Epithelial cell of esophagus (primary cell): ENCODE measurements around the gene CMTM3.

Experiments
- DNase-seq: peaks from one replicate; pipeline ENCODE4 v3.0.0; 2010; ENCODE audit warnings: low read depth
- H3K4me3 ChIP-seq: 2 replicates; pipeline ENCODE4 v1.5.1; 2011; ENCODE audit warnings: mild to moderate bottlenecking, low read length, control low read depth
- CTCF ChIP-seq: IDR thresholded peaks from 2 replicates; pipeline ENCODE4 v1.5.1; 2011; ENCODE audit warnings: low read depth, mild to moderate bottlenecking, low read length, control low read depth, inconsistent platforms; ENCODE audit not compliant: insufficient read depth; ENCODE audit errors: missing control alignments

CMTM3 gene

DNA sequence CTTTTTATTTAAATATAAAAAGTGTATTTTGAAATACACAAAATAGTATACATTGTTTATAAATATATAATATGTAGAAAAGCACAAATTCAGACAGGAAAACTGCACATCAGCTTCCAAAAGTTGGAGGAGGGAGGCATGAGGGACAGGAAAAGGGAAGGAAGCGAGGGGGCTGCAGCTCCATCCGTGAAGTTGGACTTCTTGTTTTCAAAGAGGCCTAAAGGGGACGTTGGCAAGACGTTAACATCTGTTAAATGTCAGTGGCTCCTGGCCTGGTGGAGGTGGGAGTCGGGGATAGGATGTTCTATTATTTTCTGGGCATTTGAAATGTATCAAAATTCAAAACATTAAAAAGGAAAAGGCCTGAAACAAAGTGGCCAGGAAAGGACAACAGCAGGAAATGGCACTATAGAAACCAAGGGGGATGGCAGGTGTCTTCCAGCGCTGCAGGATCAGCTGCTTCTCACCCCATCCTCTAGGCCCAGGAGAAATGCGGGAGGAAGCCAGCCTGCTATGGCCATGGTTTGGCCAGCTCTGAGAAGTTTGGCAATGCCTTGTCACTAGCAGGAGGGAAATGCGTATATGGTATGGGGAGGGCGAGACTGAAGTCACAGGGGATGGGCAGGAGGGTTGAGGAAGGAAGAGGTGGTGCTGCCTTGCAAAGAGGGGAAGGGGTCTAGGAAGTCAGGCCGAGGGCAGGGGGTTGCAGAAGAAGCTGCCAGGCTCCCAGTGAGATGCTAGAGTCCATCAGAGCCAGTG lies 18.8 kb upstream of the CMTM3 start:
- DNase-seq = no peak
- H3K4me3 ChIP-seq = no peak overlapping the region
- no peak for TF ChIP-seq CTCF

DNA sequence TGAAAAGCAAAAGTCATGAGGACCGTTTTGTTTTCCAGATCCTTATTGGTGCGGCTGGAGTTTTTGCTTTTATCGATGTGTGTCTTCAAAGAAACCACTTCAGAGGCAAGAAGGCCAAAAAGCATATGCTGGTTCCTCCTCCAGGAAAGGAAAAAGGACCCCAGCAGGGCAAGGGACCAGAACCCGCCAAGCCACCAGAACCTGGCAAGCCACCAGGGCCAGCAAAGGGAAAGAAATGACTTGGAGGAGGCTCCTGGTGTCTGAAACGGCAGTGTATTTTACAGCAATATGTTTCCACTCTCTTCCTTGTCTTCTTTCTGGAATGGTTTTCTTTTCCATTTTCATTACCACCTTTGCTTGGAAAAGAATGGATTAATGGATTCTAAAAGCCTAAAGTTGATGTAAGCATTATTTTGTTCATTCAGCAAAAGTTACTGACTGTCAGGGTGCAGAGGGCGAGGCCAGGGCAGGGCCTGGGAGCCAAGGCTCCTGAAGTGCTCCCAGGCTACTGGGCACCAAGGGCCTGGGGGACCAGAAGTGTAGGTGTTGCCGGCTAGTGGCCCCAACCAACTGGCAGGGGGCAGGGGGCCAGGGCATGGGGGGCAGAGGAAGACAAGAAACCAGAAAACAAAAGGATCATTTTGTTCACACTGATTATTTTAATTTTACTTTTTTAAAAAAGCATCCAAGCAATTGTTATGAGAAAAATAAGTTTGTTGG lies 16.5 kb upstream of the CMTM3 start:
- H3K4me3 ChIP-seq = no peak overlapping the region
- TF ChIP-seq CTCF = no peak
- DNase-seq = no peak

DNA sequence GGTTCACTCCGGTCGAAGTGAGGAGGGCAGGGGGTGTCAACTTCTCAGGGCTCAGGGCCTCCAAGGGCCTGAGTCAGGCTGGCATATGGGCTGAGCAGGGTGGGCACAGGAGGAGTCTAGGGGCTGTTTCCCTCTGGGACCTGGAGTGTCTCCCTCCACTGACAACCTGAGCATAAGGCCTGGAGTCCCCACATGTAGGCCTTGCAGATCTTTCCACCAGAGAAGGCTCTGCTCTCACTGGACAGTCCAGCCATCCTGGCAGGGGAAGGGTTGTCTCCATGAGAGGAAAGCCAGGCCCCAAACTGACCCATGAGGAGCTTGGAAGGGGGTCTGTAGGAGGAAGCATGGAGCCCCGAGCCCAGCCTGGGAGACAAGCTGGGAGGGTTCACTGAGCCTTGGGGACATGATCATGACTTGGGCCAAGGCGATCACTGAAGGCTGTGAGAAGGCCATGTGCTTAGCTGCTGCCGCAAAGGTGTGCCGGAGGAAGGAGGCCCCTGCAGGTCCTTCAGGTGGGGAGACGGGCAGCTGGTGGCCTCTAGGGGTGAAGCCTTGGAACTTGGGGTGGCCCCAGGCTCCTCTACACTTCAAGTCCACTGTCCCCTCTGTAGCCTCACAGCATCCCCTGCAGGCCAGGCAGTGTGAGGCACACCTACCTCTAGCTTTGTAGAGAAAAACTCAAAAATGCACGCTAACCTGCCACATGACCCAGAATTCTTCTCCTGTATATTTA lies 15.4 kb upstream of the CMTM3 start:
- peak; percentile 39 for DNase-seq
- TF ChIP-seq CTCF = peak; percentile 55
- no peak overlapping the region for H3K4me3 ChIP-seq

- no peak for DNase-seq
- H3K4me3 ChIP-seq = no peak overlapping the region
- TF ChIP-seq CTCF = no peak
These were observed 14.2 kb upstream of the CMTM3 start for GRCh38 chr16:66590322-66590721.

DNA sequence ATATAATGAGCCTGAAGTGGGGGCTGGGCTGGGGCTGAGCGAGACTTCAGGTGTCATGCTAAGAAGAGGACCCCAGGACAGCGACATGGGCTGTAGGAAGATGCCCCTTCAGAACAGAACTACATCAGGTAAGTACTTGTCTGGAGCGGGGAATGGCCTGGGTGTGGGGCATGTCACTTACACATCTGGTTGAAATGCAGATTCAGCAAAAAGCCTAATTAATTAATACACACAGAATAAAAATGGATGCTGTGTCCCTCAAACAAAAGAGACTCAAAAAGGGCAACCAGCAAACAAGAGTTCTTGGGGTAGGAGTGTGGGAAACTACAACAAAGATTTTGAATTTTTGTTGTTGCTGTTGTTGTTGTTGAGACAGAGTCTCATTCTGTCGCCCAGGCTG lies 13.5 kb upstream of the CMTM3 start:
- DNase-seq = no peak
- H3K4me3 ChIP-seq = no peak overlapping the region
- TF ChIP-seq CTCF = no peak

- DNase-seq = no peak
- H3K4me3 ChIP-seq = no peak overlapping the region
- no peak for TF ChIP-seq CTCF
These were observed 12.3 kb upstream of the CMTM3 start for GRCh38 chr16:66592241-66592640.
